ENCODE results near the gene SLC9A6. TPM values are rescaled to one million over a fixed set of nuclear protein-coding genes. Genes with fewer than 3 reads are reported as not detected.

Gene SLC9A6
- total and polyA plus RNA-seq, 10 of the 15 experiments (the other 5 are each of a cell fraction or from before 2014, with no cell fraction given) = 4.5 to 14.6 (median 10.7) TPM

DNA sequence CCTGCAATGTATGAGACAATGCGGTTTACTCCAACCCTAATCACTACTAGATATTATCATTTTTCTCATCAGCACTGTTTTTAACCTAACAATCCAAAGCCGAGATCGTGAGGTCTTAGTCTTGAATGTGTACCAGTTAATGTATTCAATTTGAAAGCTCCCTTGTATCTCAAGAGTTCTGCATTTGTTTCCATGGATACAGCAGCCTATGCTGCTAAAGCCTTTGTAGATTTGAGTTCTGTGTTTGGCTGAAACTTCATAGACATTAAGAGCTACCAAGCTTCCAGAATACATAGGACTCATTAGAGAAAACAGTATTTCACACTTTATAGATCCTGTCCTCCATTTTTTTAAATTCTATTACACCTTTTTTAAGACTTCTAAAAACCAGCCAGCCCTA, 39.9 kb downstream of the SLC9A6 start:
- Histone ChIP-seq H3K4me2 (ENCODE audit: control insufficient read depth, insufficient read depth) (no peak overlapping the region), H3K27me3 (replicated peaks in 1 of 2; ENCODE audit: control insufficient read depth in 2 of 2, insufficient read depth in 2 of 2, low read length in 1 of 2) (no peaks in the 10 kb centered on the region), H3K79me2 (ENCODE audit: control insufficient read depth, insufficient read depth, low read length) (no peaks in the 10 kb centered on the region), H3K36me3 (ENCODE audit: control insufficient read depth in 2 of 2, insufficient read depth in 2 of 2, low read length in 1 of 2) (no peaks in the 10 kb centered on the region), H3K27ac (ENCODE audit: control insufficient read depth, insufficient read depth) (no peak overlapping the region), H3K9ac (ENCODE audit: control insufficient read depth, insufficient read depth, low read length) (no peak overlapping the region), H3K4me1 (ENCODE audit: control insufficient read depth, insufficient read depth, low read length) (no peaks in the 10 kb centered on the region; the same call in 1 of the 2 replicates), H2AFZ (ENCODE audit: control insufficient read depth, low read depth, low read length) (no peak overlapping the region), H4K20me1 (ENCODE audit: control insufficient read depth, insufficient read depth) (no peaks in the 10 kb centered on the region), H3K9me3 (replicated peaks; ENCODE audit: control insufficient read depth, insufficient read depth, low read length) (no peaks in the 10 kb centered on the region), H3K4me3 (no peak overlapping the region)
- no TSS peak for BruUV-seq (replicated peaks)
- DNase-seq (ENCODE audit: low read depth, low spot score) (no peak), ATAC-seq (no peak), FAIRE-seq (no peak)
- WGBS (ENCODE audit: insufficient coverage, insufficient replicate concordance, low lambda C conversion rate, missing lambda C conversion rate) = 48% methylated on average over 3 of the region's 3 CpGs
- in situ Hi-C loops (cut with MboI) = no loop called here
- POLR2A ChIA-PET = no interaction called here
- SMC1A ChIA-PET (ENCODE audit: uncharacterized antibody, unreplicated experiment) = no interaction called here
- intact Hi-C loops (cut with micrococcal nuclease; ENCODE audit: unreplicated experiment) = loop anchor here (5.0 to 10.0 kb wide), 2 partner anchors 550 to 667 kb away; no protein-coding TSS in a partner anchor
- CTCF ChIA-PET = interaction anchor here (1.5 to 1.6 kb wide), 2 partner anchors 244 to 670 kb away, joined by 4 to 5 read pairs; no protein-coding TSS in a partner anchor
- RAD21 ChIA-PET (ENCODE audit: unreplicated experiment) = interaction anchor here (0.6 kb wide), 1 partner anchor 914 kb away, joined by 3 read pairs; no protein-coding TSS in a partner anchor
- TF ChIP-seq WRNIP1 (IDR thresholded peaks at IDR 0.05; ENCODE audit: borderline replicate concordance, low read depth, low read length) = no peak
- no peak for TF ChIP-seq MYC (IDR thresholded peaks at IDR 0.05; ENCODE audit: insufficient read depth, insufficient read length, insufficient replicate concordance, low read length, severe bottlenecking)
- no peak for TF ChIP-seq ASH2L (IDR thresholded peaks at IDR 0.05; ENCODE audit: borderline replicate concordance, low read depth)
- TF ChIP-seq SUPT20H (IDR thresholded peaks at IDR 0.05; ENCODE audit: borderline replicate concordance, control insufficient read depth, low read depth, low read length) = no peak
- TF ChIP-seq, protein P1, sequence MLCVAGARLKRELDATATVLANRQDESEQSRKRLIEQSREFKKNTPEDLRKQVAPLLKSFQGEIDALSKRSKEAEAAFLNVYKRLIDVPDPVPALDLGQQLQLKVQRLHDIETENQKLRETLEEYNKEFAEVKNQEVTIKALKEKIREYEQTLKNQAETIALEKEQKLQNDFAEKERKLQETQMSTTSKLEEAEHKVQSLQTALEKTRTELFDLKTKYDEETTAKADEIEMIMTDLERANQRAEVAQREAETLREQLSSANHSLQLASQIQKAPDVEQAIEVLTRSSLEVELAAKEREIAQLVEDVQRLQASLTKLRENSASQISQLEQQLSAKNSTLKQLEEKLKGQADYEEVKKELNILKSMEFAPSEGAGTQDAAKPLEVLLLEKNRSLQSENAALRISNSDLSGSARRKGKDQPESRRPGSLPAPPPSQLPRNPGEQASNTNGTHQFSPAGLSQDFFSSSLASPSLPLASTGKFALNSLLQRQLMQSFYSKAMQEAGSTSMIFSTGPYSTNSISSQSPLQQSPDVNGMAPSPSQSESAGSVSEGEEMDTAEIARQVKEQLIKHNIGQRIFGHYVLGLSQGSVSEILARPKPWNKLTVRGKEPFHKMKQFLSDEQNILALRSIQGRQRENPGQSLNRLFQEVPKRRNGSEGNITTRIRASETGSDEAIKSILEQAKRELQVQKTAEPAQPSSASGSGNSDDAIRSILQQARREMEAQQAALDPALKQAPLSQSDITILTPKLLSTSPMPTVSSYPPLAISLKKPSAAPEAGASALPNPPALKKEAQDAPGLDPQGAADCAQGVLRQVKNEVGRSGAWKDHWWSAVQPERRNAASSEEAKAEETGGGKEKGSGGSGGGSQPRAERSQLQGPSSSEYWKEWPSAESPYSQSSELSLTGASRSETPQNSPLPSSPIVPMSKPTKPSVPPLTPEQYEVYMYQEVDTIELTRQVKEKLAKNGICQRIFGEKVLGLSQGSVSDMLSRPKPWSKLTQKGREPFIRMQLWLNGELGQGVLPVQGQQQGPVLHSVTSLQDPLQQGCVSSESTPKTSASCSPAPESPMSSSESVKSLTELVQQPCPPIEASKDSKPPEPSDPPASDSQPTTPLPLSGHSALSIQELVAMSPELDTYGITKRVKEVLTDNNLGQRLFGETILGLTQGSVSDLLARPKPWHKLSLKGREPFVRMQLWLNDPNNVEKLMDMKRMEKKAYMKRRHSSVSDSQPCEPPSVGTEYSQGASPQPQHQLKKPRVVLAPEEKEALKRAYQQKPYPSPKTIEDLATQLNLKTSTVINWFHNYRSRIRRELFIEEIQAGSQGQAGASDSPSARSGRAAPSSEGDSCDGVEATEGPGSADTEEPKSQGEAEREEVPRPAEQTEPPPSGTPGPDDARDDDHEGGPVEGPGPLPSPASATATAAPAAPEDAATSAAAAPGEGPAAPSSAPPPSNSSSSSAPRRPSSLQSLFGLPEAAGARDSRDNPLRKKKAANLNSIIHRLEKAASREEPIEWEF (IDR thresholded peaks at IDR 0.05; ENCODE audit: insufficient replicate concordance, low read depth, low read length) = no peak
- no peak for TF ChIP-seq JUNB (IDR thresholded peaks at IDR 0.05)
- TF ChIP-seq GATAD2B (conservative IDR thresholded peaks at IDR 0.05; ENCODE audit: low read depth) = no peak
- TF ChIP-seq MXI1 (IDR thresholded peaks at IDR 0.05; ENCODE audit: low read depth, low read length) = no peak
- TF ChIP-seq SREBF2 (IDR thresholded peaks at IDR 0.05; ENCODE audit: low read length) = no peak
- no peak for TF ChIP-seq EP300 (IDR thresholded peaks at IDR 0.05; ENCODE audit: borderline replicate concordance in 1 of 2, control insufficient read depth in 1 of 2, low read depth in 2 of 2, low read length in 2 of 2)
- TF ChIP-seq NR2C2 (IDR thresholded peaks at IDR 0.05; ENCODE audit: borderline replicate concordance, control insufficient read depth, insufficient read length, low read depth) = no peak
- TF ChIP-seq KDM1A (IDR thresholded peaks at IDR 0.05; ENCODE audit: borderline replicate concordance) = no peak

All from GM12878 (cell line).